ENCODE measurements around the gene TPCN2.

TPCN2 gene

GRCh38 chr11:69159150-69159852 lies 110.6 kb downstream of the TPCN2 start:
- no peak for DNase-seq

GRCh38 chr11:69160296-69161116 lies 111.8 kb downstream of the TPCN2 start:
- DNase-seq: no peak

GRCh38 chr11:69161117-69161407 lies 112.3 kb downstream of the TPCN2 start:
- no peak for DNase-seq

- no peak for DNase-seq
Observed at GRCh38 chr11:69162505-69162904, 113.8 kb downstream of the TPCN2 start.

GRCh38 chr11:69163842-69164241 lies 115.1 kb downstream of the TPCN2 start:
- no peak for DNase-seq

GRCh38 chr11:69164824-69165223 lies 116.1 kb downstream of the TPCN2 start:
- no peak for DNase-seq

GRCh38 chr11:69165775-69166174 lies 117.0 kb downstream of the TPCN2 start:
- no peak for DNase-seq

- peak in 6 of 56 donors; percentile 2 to 81 (median 18) for DNase-seq
Observed at GRCh38 chr11:69166218-69167115, 117.7 kb downstream of the TPCN2 start.

- no peak for DNase-seq
Observed at GRCh38 chr11:69167130-69167915, 118.6 kb downstream of the TPCN2 start.

GRCh38 chr11:69167916-69168691 lies 119.4 kb downstream of the TPCN2 start:
- no peak for DNase-seq

GRCh38 chr11:69169479-69169878 lies 120.7 kb downstream of the TPCN2 start:
- DNase-seq: no peak

GRCh38 chr11:69170704-69171103 lies 122.0 kb downstream of the TPCN2 start:
- no peak for DNase-seq

GRCh38 chr11:69171476-69172240 lies 122.9 kb downstream of the TPCN2 start:
- no peak for DNase-seq

GRCh38 chr11:69172674-69173073 lies 123.9 kb downstream of the TPCN2 start:
- no peak for DNase-seq

- DNase-seq: no peak
Observed at GRCh38 chr11:69173331-69173730, 124.6 kb downstream of the TPCN2 start.

GRCh38 chr11:69173925-69174581 lies 125.3 kb downstream of the TPCN2 start:
- DNase-seq: no peak

- no peak for DNase-seq
Observed at GRCh38 chr11:69174841-69175240, 126.1 kb downstream of the TPCN2 start.

- no peak for DNase-seq
Observed at GRCh38 chr11:69178819-69179482, 130.2 kb downstream of the TPCN2 start.

All from nucleus accumbens (tissue), 56 donors.